ENCODE data around the gene IL33.

DNA sequence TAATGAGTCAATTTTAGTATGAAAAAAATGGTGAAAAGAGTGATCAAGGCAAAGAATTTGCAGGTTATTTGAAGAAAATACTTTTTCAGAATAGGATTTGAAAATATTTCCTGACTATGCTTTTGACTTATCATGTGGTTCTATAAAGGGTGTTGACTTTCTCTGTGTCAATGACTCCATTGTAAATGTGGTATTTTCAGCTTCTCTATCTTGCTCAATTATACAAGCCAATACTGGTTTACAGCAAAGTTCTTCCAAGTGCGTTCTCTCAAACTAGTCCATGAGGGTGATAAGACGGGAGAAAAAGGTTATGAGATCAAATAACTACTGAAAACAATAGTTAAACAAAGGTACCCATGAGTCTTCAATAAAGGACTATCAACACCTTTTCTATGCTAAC lies 21.7 kb downstream of the IL33 start:
- TF ChIP-seq CTCF (IDR thresholded peaks at IDR 0.05) (no peak), EZH2 (IDR thresholded peaks at IDR 0.05; ENCODE audit: borderline replicate concordance, insufficient read depth, low read depth, low read length, poor library complexity, severe bottlenecking) (no peak)

Data from B cell (primary cell).